Measurements from ENCODE around the gene FLNB. TPM values are rescaled to one million over a fixed set of nuclear protein-coding genes. Genes with fewer than 3 reads are reported as not detected.

FLNB gene
- total RNA-seq, 2 experiments from 2014 or later: 47.7 to 48.0 TPM

DNA sequence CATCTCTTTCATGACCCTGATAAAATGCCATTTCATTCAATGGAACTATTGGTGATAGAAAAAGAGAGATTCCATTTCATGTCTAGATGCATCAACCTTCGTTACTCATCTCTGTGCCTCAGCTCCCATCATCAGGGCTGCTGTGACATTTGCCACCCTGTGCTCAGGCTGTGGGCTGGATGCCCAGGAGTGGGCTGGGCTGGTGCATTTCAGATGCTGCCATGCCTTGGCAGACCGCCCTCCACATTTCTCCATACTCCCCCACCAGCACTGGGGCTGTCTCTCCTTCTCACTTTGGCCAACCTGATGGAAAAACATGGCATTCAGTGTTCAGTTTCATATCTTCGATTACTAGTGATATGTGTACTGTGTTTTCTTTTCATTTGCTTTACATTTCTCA is 143.4 kb downstream of the FLNB start:
- intact Hi-C loops (cut with micrococcal nuclease): no loop called here
- H3K27ac Mint-ChIP-seq: no peak overlapping the region
- DNase-seq: no peak
- H3K36me3 Mint-ChIP-seq (ENCODE audit: low read depth): peaks cover 23% of the 10 kb centered on the region
- CTCF ChIA-PET: interaction anchor here (1.8 kb wide), 1 partner anchor 15 kb away, joined by 5 read pairs; no protein-coding TSS in a partner anchor
- H3K27me3 Mint-ChIP-seq (ENCODE audit: low read depth): no peaks in the 10 kb centered on the region
- no peaks in the 10 kb centered on the region for H3K9me3 Mint-ChIP-seq
- no peak overlapping the region for H3K4me3 Mint-ChIP-seq
- no peaks in the 10 kb centered on the region for H3K4me1 Mint-ChIP-seq (ENCODE audit: low read depth)

DNA sequence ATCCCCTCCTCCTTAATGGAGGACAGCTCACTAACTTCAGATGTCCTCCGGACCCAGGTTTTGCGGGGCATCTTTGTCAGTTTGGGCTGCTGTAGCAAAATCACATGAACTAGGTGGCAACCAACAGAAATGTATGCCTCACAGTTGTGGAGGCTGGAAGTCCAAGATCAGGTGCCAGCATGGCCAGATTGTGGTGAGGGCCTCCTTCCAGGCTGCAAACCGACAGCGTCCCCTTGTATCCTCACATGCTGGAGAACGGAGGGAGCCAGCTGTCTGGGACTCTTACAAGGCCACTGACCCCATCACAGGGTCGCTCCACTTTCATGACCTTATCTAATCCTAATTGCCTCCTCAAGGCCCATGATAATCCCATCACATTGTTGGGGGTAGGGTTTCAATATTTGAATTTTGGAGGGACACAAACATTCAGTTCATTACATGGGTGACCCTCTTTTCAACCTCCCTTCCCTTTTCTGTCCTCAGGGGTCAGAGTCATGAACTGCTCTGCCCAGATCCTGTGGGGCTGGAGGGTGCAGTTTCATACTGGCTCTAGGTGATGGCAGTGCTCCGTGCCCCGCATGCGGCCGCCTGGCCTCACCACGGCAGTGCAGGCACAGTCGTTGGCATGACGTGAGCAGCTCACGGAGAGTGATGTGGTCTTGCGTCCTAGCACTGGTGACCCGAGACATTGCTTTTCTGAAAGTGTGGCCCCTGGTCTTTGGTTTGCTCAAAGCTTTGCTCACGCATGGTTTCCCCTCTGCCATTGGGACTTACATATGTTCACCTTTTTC is 144.2 kb downstream of the FLNB start:
- H3K9me3 Mint-ChIP-seq: no peaks in the 10 kb centered on the region
- H3K27ac Mint-ChIP-seq: no peak overlapping the region
- H3K36me3 Mint-ChIP-seq (ENCODE audit: low read depth): peaks cover 23% of the 10 kb centered on the region
- H3K4me1 Mint-ChIP-seq (ENCODE audit: low read depth): no peaks in the 10 kb centered on the region
- CTCF ChIA-PET: interaction anchor here (0.9 to 1.8 kb wide), 2 partner anchors 14 to 15 kb away, joined by 3 to 5 read pairs; no protein-coding TSS in a partner anchor
- H3K27me3 Mint-ChIP-seq (ENCODE audit: low read depth): no peaks in the 10 kb centered on the region
- intact Hi-C loops (cut with micrococcal nuclease): no loop called here
- no peak for DNase-seq
- no peak overlapping the region for H3K4me3 Mint-ChIP-seq

DNA sequence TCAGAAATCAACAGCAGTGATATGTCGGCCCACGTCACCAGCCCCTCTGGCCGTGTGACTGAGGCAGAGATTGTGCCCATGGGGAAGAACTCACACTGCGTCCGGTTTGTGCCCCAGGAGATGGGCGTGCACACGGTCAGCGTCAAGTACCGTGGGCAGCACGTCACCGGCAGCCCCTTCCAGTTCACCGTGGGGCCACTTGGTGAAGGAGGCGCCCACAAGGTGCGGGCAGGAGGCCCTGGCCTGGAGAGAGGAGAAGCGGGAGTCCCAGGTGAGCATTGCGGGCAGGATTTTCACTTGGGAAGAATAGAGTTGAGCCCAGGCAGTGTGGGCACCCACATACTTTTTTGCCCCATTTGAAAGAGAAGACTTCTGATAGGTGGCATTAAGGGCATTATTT is 145.1 kb downstream of the FLNB start:
- no peaks in the 10 kb centered on the region for H3K4me1 Mint-ChIP-seq (ENCODE audit: low read depth)
- no peaks in the 10 kb centered on the region for H3K27me3 Mint-ChIP-seq (ENCODE audit: low read depth)
- H3K9me3 Mint-ChIP-seq: no peaks in the 10 kb centered on the region
- H3K36me3 Mint-ChIP-seq (ENCODE audit: low read depth): peaks cover 22% of the 10 kb centered on the region
- intact Hi-C loops (cut with micrococcal nuclease): no loop called here
- DNase-seq: no peak
- H3K4me3 Mint-ChIP-seq: no peak overlapping the region
- H3K27ac Mint-ChIP-seq: no peak overlapping the region
- CTCF ChIA-PET: interaction anchor here (0.9 to 1.1 kb wide), 2 partner anchors 14 kb away, joined by 3 read pairs; no protein-coding TSS in a partner anchor

DNA sequence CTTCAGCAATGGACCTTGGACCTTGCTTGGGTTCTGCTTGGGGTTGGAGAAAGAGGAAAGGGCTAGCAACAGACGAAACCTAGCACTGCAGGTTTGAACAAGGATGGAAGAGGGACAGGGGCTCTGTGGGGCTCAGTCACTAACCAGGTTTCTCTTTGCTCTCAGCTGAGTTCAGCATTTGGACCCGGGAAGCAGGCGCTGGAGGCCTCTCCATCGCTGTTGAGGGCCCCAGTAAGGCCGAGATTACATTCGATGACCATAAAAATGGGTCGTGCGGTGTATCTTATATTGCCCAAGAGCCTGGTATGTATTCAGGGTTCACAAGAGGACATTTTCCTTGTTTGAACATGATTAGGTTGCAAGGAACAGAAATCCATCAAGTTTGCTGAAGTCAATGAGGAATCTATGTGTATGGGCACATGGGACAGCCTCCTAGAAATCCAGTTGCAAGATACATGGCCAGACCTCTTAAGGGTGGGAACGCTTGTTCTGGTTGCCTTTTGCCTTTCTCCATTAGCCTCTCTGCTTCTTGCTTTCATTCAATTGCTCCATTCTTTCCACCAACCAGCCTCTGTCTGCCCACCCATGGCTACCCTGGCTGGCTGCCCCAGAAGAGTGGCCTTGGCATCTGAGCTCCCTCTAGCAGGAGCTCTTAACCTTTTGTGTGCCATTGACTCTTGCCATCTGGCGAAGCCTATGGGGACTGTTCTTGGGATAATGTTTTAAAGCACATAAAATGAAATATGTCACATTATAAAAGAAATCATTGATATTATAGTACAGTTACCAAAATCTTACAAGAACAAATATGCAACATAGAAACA is 146.6 kb downstream of the FLNB start:
- intact Hi-C loops (cut with micrococcal nuclease): no loop called here

DNA sequence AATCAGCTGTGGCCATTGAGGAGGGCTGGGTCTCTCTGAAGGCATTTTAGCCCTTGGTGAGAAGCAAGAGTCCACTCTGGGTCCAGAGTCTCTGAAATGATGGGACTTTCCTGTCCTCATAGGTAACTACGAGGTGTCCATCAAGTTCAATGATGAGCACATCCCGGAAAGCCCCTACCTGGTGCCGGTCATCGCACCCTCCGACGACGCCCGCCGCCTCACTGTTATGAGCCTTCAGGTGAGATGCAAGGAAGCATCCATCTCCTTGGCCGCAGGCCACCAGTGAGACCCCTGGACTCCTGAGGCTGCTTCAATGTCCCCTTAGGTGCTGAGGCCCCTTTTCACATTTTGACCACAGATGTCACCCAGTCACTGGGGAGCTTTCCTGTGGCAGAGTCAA is 147.6 kb downstream of the FLNB start:
- Mint-ChIP-seq H3K36me3 (ENCODE audit: low read depth) (peaks cover 20% of the 10 kb centered on the region), H3K27me3 (ENCODE audit: low read depth) (no peaks in the 10 kb centered on the region), H3K4me3 (no peak overlapping the region), H3K9me3 (no peaks in the 10 kb centered on the region), H3K4me1 (ENCODE audit: low read depth) (no peaks in the 10 kb centered on the region), H3K27ac (no peak overlapping the region)
- DNase-seq: no peak
- intact Hi-C loops (cut with micrococcal nuclease): no loop called here
- CTCF ChIA-PET: interaction anchor here (0.8 to 0.9 kb wide), 2 partner anchors 147 to 160 kb away, joined by 3 to 4 read pairs; partner anchors contain the start of gene FLNB

More for the DNA sequence above, 146.6 kb downstream of the FLNB start:
- Mint-ChIP-seq H3K4me3 (no peak overlapping the region), H3K27me3 (ENCODE audit: low read depth) (no peaks in the 10 kb centered on the region), H3K9me3 (no peaks in the 10 kb centered on the region), H3K27ac (no peak overlapping the region), H3K4me1 (ENCODE audit: low read depth) (no peaks in the 10 kb centered on the region), H3K36me3 (ENCODE audit: low read depth) (peaks cover 17% of the 10 kb centered on the region)
- DNase-seq: no peak
- CTCF ChIA-PET: interaction anchor here (0.7 kb wide), 1 partner anchor 246 kb away, joined by 3 read pairs; no protein-coding TSS in a partner anchor

DNA sequence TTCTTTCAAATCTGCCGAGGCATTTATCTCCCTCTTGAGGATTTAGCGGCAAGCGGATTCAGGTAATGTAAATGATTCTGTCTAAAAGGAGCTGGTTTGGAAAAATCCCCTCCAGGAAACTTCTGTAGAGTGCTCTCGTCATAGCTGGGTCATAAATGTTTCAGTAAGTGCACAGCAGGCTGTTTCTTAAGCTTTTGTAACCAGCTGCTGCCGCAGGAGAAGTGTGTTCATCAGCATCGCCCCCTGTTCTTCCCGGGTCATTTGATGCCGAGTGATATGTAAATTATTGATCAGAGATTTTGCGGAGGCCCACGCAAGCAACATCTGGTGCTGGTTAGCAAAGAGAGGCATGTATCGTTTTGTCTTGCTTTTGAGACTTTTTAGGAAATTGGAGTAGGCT is 149.5 kb downstream of the FLNB start:
- Mint-ChIP-seq H3K27ac (no peak overlapping the region), H3K4me3 (no peak overlapping the region), H3K9me3 (no peaks in the 10 kb centered on the region), H3K36me3 (ENCODE audit: low read depth) (peaks cover 24% of the 10 kb centered on the region), H3K27me3 (ENCODE audit: low read depth) (no peaks in the 10 kb centered on the region), H3K4me1 (ENCODE audit: low read depth) (no peaks in the 10 kb centered on the region)
- CTCF ChIA-PET: interaction anchor here (2.0 kb wide), 1 partner anchor 10 kb away, joined by 14 read pairs; no protein-coding TSS in a partner anchor
- intact Hi-C loops (cut with micrococcal nuclease): no loop called here
- no peak for DNase-seq

DNA sequence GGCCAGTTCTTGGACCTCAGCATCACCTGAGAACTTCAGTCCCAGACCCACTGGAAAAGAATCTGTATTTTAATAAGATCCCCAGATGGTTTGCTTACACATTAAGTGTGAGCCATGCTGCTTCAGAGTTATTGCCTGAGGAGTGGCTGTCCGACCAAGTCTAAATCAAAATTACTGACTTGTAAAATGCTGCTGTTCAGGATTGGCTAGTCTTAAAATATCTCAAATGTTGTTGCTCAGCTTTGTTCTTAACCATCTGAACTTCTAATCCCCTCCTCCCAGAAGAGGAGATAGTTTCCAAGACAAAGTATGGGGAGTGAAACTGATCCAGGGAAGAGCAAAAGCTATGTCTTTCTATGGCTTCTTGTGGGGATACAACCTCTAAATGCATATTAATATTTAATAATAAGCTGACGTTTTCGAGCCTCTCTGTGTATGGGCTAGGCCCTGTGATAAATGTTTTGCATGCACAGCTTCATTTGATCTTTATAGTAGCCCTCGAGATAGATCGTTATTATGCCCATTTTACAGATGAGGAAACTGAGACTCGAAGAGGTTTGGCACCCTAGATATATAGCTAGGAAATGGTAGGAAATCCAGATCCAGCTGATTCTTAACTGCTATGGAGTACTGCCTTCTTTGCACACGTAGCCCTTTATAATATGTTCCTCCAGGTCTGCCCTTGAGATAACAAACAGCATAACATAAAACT is 150.4 kb downstream of the FLNB start:
- H3K36me3 Mint-ChIP-seq (ENCODE audit: low read depth): peaks cover 21% of the 10 kb centered on the region
- H3K4me3 Mint-ChIP-seq: no peak overlapping the region
- H3K27ac Mint-ChIP-seq: no peak overlapping the region
- no peak for DNase-seq
- intact Hi-C loops (cut with micrococcal nuclease): no loop called here
- no peaks in the 10 kb centered on the region for H3K4me1 Mint-ChIP-seq (ENCODE audit: low read depth)
- H3K27me3 Mint-ChIP-seq (ENCODE audit: low read depth): no peaks in the 10 kb centered on the region
- no peaks in the 10 kb centered on the region for H3K9me3 Mint-ChIP-seq
- CTCF ChIA-PET: interaction anchor here (2.0 kb wide), 1 partner anchor 9 kb away, joined by 14 read pairs; no protein-coding TSS in a partner anchor

DNA sequence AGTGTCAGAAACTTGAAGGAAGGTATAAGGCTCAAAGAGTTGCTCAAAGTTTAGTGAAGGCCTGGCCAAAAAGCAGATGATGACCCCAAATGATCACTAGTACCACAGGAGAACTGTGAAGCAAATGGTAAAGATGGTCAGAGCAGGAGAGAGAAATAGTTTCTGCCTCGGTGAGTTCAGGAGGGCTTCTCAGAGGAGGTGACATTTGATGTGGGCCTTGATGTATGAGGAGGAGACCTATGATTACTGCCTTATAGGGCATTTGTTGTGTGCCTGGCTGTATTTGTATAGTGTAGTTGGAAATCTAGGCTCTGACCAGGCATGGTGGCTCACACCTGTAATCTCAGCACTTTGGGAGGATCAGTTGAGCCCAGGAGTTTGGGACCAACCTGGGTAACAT is 152.2 kb downstream of the FLNB start:
- no peak overlapping the region for H3K4me3 Mint-ChIP-seq
- CTCF ChIA-PET: no interaction called here
- DNase-seq: no peak
- H3K27ac Mint-ChIP-seq: no peak overlapping the region
- H3K9me3 Mint-ChIP-seq: no peaks in the 10 kb centered on the region
- H3K4me1 Mint-ChIP-seq (ENCODE audit: low read depth): no peaks in the 10 kb centered on the region
- H3K36me3 Mint-ChIP-seq (ENCODE audit: low read depth): peaks cover 18% of the 10 kb centered on the region
- intact Hi-C loops (cut with micrococcal nuclease): no loop called here
- H3K27me3 Mint-ChIP-seq (ENCODE audit: low read depth): no peaks in the 10 kb centered on the region

DNA sequence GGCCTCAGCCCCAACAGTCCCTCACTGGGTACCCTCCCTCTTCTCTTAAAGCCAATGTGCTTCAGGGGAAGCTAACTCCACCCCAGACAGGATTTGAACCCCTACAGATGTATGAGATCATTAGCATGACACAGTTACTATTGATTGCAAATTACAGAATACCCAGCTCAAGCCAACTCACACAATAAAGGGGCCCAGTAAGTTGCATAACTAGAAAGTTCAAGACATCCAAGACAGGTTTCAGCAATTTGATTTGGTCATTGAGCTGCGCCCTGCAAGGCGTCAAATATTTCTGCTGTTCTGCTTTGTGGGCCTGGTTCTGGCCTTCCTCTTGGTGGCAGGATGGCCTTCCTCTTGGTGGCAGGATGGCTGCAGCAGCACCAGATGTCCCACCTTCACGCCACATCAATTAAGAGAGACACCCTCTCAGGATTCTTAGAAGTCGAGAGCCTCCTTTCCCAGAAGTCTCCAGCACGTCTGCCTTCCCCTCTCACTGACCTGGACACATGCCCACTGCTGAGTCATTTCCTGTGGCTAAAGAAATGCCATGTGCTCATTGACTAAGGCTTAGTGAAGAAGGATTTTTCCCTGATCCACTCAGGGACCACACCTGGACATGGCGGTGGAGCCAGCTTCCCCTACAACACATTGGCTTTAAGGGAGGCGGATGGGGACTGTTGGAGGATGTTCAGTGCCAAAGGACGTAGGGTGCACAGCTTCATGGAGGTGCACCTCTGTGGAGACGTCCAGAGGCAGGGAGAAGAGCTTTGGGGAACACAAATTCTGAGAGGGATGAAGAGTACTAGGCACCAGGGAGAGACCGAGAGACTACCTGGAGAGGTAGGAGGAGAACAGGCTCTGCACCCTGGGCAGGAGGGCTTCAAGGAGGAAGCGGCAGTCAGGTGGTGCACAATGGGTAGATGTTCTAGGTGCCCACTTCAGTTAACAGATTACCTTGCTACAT is 153.5 kb downstream of the FLNB start:
- CTCF ChIA-PET: interaction anchor here (0.5 kb wide), 1 partner anchor 180 kb away, joined by 6 read pairs; no protein-coding TSS in a partner anchor
- peak overlapping the region; percentile 4 for H3K27ac Mint-ChIP-seq
- peaks cover 17% of the 10 kb centered on the region for H3K36me3 Mint-ChIP-seq (ENCODE audit: low read depth)
- H3K4me3 Mint-ChIP-seq: no peak overlapping the region
- H3K27me3 Mint-ChIP-seq (ENCODE audit: low read depth): no peaks in the 10 kb centered on the region
- no peaks in the 10 kb centered on the region for H3K9me3 Mint-ChIP-seq
- DNase-seq: no peak
- intact Hi-C loops (cut with micrococcal nuclease): no loop called here
- H3K4me1 Mint-ChIP-seq (ENCODE audit: low read depth): no peaks in the 10 kb centered on the region

DNA sequence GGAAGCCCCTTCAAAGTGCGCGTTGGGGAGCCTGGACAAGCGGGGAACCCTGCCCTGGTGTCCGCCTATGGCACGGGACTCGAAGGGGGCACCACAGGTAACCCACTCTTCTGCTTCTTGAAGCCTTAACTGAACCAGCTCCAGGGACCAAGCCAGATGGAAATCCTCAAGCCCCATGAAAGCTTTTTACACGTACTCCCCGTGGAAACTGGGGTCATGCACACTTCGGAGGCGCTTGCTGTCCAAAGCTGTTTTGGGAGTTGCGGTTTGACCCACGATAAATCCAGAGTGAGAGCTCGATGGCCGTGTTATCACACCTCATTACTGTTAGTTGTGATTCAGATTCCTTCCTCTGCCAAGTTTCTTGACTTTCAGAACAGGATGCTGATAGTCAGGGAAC is 155.0 kb downstream of the FLNB start:
- CTCF ChIA-PET: no interaction called here
- Mint-ChIP-seq H3K4me1 (ENCODE audit: low read depth) (no peaks in the 10 kb centered on the region), H3K9me3 (no peaks in the 10 kb centered on the region), H3K27ac (no peak overlapping the region), H3K36me3 (ENCODE audit: low read depth) (peaks cover 15% of the 10 kb centered on the region), H3K4me3 (no peak overlapping the region), H3K27me3 (ENCODE audit: low read depth) (no peaks in the 10 kb centered on the region)
- intact Hi-C loops (cut with micrococcal nuclease): no loop called here
- DNase-seq: no peak

DNA sequence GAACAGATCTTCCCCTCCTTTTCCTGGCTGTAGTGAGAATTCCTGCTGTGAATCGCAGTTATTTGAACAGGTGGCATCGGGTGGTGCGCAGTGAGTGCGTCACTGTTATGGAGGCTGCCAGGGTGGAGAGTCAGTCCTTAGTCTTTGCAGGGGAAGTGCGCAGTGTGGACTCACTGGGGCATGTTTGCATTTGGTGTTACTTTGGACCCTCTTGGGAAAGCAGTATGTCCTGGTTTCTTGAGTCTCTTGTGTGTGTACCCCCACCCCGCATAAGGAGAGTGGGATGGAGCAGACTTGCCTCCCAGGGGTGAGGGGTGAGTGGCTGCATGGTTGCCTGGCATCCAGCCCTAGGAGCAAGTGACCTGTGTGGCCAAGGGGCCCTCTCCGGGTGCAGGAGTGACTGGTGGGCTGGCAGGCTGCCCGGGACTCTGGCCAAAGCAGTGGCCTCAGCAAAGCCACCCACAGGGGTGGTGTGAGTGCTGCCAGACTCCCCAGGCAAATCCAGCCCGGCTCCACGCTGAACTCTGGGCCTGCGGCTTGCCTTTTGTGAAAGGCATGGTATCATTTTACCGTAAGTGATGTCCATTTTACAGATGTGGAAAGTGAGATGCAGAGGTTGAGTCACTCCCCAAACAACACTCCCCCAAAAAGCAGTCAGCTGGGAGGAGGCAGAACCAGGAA is 156.1 kb downstream of the FLNB start:
- intact Hi-C loops (cut with micrococcal nuclease): no loop called here
- no peak overlapping the region for H3K27ac Mint-ChIP-seq
- H3K4me1 Mint-ChIP-seq (ENCODE audit: low read depth): no peaks in the 10 kb centered on the region
- no peaks in the 10 kb centered on the region for H3K27me3 Mint-ChIP-seq (ENCODE audit: low read depth)
- H3K4me3 Mint-ChIP-seq: no peak overlapping the region
- H3K9me3 Mint-ChIP-seq: no peaks in the 10 kb centered on the region
- peaks cover 13% of the 10 kb centered on the region for H3K36me3 Mint-ChIP-seq (ENCODE audit: low read depth)
- DNase-seq: no peak
- CTCF ChIA-PET: interaction anchor here (0.6 to 2.0 kb wide), 2 partner anchors 142 to 411 kb away, joined by 5 read pairs; no protein-coding TSS in a partner anchor

Measured in activated naive CD4-positive, alpha-beta T cell treated with anti-CD3 and anti-CD28 coated beads for 36 hours (primary cell).